ENCODE measurements around the gene PCBD1.

The PCBD1 gene

GRCh38 chr10:70890917-70891431, 2.6 kb upstream of the PCBD1 start:
- TF ChIP-seq CTCF (conservative IDR thresholded peaks at IDR 0.05; ENCODE audit: low read depth, low read length): no peak
- peaks cover 7% of the 10 kb centered on the region for H3K4me1 ChIP-seq (ENCODE audit: low read depth, poor library complexity, severe bottlenecking)
- H3K79me2 ChIP-seq (ENCODE audit: insufficient read depth, low read depth): no peaks in the 10 kb centered on the region
- H3K4me2 ChIP-seq: no peak overlapping the region
- H3K27me3 ChIP-seq (ENCODE audit: insufficient read depth, low read depth): no peaks in the 10 kb centered on the region
- no peaks in the 10 kb centered on the region for H3K36me3 ChIP-seq (ENCODE audit: insufficient read depth)
- no peaks in the 10 kb centered on the region for H4K20me1 ChIP-seq (ENCODE audit: insufficient read depth)
- no peak overlapping the region for H3K9ac ChIP-seq
- no peak overlapping the region for H3K4me3 ChIP-seq (IDR thresholded peaks at IDR 0.05; ENCODE audit: insufficient read depth, low read depth, low read length)
- no peak overlapping the region for H3K27ac ChIP-seq
- no peak overlapping the region for H2AFZ ChIP-seq (ENCODE audit: low read depth)

GRCh38 chr10:70889291-70889690, 926 bp upstream of the PCBD1 start:
- Histone ChIP-seq H3K4me2 (peak overlapping the region; percentile 33; the same call in 1 of the 2 replicates), H3K27ac (no peak overlapping the region), H3K9ac (no peak overlapping the region), H3K36me3 (ENCODE audit: insufficient read depth) (no peaks in the 10 kb centered on the region), H3K4me1 (ENCODE audit: low read depth, poor library complexity, severe bottlenecking) (peaks cover 7% of the 10 kb centered on the region), H2AFZ (ENCODE audit: low read depth) (no peak overlapping the region), H3K27me3 (ENCODE audit: insufficient read depth, low read depth) (no peaks in the 10 kb centered on the region), H3K79me2 (ENCODE audit: insufficient read depth, low read depth) (no peaks in the 10 kb centered on the region), H4K20me1 (ENCODE audit: insufficient read depth) (no peaks in the 10 kb centered on the region), H3K4me3 (IDR thresholded peaks at IDR 0.05; ENCODE audit: insufficient read depth, low read depth, low read length) (no peak overlapping the region)
- TF ChIP-seq CTCF (conservative IDR thresholded peaks at IDR 0.05; ENCODE audit: low read depth, low read length): no peak

- no peak overlapping the region for H3K4me2 ChIP-seq
- no peak overlapping the region for H3K4me3 ChIP-seq (IDR thresholded peaks at IDR 0.05; ENCODE audit: insufficient read depth, low read depth, low read length)
- no peak for TF ChIP-seq CTCF (conservative IDR thresholded peaks at IDR 0.05; ENCODE audit: low read depth, low read length)
- H3K27ac ChIP-seq: no peak overlapping the region
- H3K9ac ChIP-seq: no peak overlapping the region
- no peak overlapping the region for H2AFZ ChIP-seq (ENCODE audit: low read depth)
- no peaks in the 10 kb centered on the region for H3K27me3 ChIP-seq (ENCODE audit: insufficient read depth, low read depth)
- H3K36me3 ChIP-seq (ENCODE audit: insufficient read depth): no peaks in the 10 kb centered on the region
- H3K4me1 ChIP-seq (ENCODE audit: low read depth, poor library complexity, severe bottlenecking): peaks cover 7% of the 10 kb centered on the region
- H4K20me1 ChIP-seq (ENCODE audit: insufficient read depth): no peaks in the 10 kb centered on the region
- no peaks in the 10 kb centered on the region for H3K79me2 ChIP-seq (ENCODE audit: insufficient read depth, low read depth)
Measured at GRCh38 chr10:70886921-70887665, 1.3 kb downstream of the PCBD1 start.

- no peak for TF ChIP-seq CTCF (conservative IDR thresholded peaks at IDR 0.05; ENCODE audit: low read depth, low read length)
- Histone ChIP-seq H3K27ac (no peak overlapping the region), H3K4me1 (ENCODE audit: low read depth, poor library complexity, severe bottlenecking) (peaks cover 7% of the 10 kb centered on the region), H2AFZ (ENCODE audit: low read depth) (no peak overlapping the region), H3K4me2 (no peak overlapping the region), H3K4me3 (IDR thresholded peaks at IDR 0.05; ENCODE audit: insufficient read depth, low read depth, low read length) (no peak overlapping the region), H3K9ac (no peak overlapping the region), H4K20me1 (ENCODE audit: insufficient read depth) (no peaks in the 10 kb centered on the region), H3K36me3 (ENCODE audit: insufficient read depth) (no peaks in the 10 kb centered on the region), H3K79me2 (ENCODE audit: insufficient read depth, low read depth) (no peaks in the 10 kb centered on the region), H3K27me3 (ENCODE audit: insufficient read depth, low read depth) (no peaks in the 10 kb centered on the region)
Measured at GRCh38 chr10:70885931-70886903, 2.1 kb downstream of the PCBD1 start.

Measured in KMS-11 (cell line).